ENCODE results near the gene LMAN2.
A peak's percentile ranks its signal among the peaks of the same experiment; 100 is the strongest.
"Not testable (repeated sequence)": the region's sequence is repeated elsewhere in the genome, so short reads cannot be mapped to it uniquely, and the experiment has no call there.

LMAN2 gene

DNA sequence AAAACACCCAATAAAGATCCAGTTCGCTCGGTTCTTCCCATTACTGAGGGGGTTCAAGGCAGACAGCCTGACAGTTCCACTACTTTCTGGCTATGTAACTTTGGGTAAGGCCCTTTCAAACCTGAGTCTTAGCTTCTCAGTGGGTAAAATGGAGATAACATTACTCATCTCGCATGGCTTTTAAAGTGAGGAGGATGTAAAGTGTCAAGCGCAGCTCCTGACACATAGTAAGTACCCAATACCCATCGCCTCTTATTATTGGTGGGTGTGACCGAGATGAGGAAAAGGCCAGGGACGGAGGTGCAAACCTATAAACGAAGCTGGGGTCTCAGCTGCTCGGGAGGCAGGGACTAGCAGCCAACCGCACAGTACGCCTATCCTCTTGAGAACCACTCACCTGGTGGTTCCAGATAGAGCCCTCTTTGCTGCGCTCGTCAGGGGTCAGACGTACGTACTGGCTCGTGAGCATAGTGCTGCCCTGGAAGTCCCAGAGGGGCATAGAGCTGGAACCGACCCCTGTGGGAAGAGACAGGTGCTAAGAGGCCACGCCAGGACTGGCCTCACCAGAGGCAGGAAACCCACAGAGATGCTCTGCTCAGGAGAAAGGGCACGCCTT is 584 bp downstream of the LMAN2 start:
- peaks cover 4 to 20% (median 10%) of the 10 kb centered on the region in 5 donors for H3K36me3 ChIP-seq (ENCODE audit: control insufficient read depth in 5 of 5, insufficient read depth in 5 of 5, low read length in 5 of 5)
- no peaks in the 10 kb centered on the region for H3K27me3 ChIP-seq (ENCODE audit: control insufficient read depth in 5 of 5, insufficient read depth in 4 of 5, low read length in 5 of 5)
- H3K9ac ChIP-seq (ENCODE audit: low read length in 5 of 5): peak overlapping the region; percentile 95 to 100 (median 99)
- peaks cover 12 to 34% (median 30%) of the 10 kb centered on the region in 5 donors for H3K4me1 ChIP-seq (ENCODE audit: control insufficient read depth in 5 of 5, insufficient read depth in 5 of 5, low read length in 5 of 5)
- peak overlapping the region; percentile 88 to 100 (median 100) for H3K4me3 ChIP-seq (ENCODE audit: low read depth in 1 of 5, low read length in 5 of 5)
- peaks cover 0 to 3% (median 0%) of the 10 kb centered on the region in 5 donors for H3K9me3 ChIP-seq (ENCODE audit: control insufficient read depth in 5 of 5, low read length in 5 of 5)
- peak overlapping the region; percentile 92 for H3K27ac ChIP-seq (ENCODE audit: low read depth, low read length)

DNA sequence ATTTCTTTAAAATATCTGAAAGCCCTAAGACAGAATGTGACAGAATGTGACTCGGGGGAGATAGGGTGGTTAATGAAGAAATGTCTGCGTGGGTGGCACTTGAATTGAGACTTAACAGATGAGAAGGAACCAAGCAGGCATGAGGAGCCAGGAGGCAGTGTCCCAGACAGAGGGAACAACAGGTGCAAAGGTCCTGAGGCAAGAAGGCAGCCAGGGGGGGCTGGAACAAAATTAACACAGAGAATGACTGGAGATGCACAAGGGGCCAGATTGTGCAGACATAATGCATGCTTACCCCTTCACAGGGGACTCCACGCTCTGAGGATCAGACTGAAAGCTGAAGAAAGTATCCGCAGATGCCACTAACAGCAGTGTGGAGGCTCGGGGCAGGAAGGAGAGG is 1.7 kb downstream of the LMAN2 start:
- H3K9me3 ChIP-seq (ENCODE audit: control insufficient read depth in 5 of 5, low read length in 5 of 5): no peaks in the 10 kb centered on the region
- no peak overlapping the region for H3K27ac ChIP-seq (ENCODE audit: low read depth, low read length)
- H3K4me1 ChIP-seq (ENCODE audit: control insufficient read depth in 5 of 5, insufficient read depth in 5 of 5, low read length in 5 of 5): peaks cover 12 to 31% (median 30%) of the 10 kb centered on the region in 5 donors
- peaks cover 4 to 25% (median 10%) of the 10 kb centered on the region in 5 donors for H3K36me3 ChIP-seq (ENCODE audit: control insufficient read depth in 5 of 5, insufficient read depth in 5 of 5, low read length in 5 of 5)
- H3K4me3 ChIP-seq (ENCODE audit: low read depth in 1 of 5, low read length in 5 of 5): peak overlapping the region in 4 of 5 donors; percentile 51 to 100 (median 94)
- no peaks in the 10 kb centered on the region for H3K27me3 ChIP-seq (ENCODE audit: control insufficient read depth in 5 of 5, insufficient read depth in 4 of 5, low read length in 5 of 5)
- peak overlapping the region in 2 of 5 donors; percentile 99 to 100 for H3K9ac ChIP-seq (ENCODE audit: low read length in 5 of 5)

DNA sequence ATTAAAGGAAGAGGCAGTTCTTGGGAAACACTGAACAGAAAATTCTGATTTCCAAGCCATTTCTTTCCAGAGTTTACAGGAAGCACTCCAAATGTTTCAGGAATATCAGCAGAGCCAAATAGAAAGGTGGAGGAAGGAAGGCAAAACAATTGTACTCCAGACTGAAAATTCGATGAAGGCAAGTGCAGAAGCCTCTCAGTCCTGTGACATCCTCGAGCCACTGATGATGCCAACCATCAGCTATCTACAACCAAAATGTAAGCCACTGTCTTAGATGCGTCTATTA is 2.2 kb downstream of the LMAN2 start:
- Histone ChIP-seq H3K4me3 (ENCODE audit: low read depth in 1 of 5, low read length in 5 of 5) (no peak overlapping the region), H3K9ac (ENCODE audit: low read length in 5 of 5) (no peak overlapping the region), H3K27ac (ENCODE audit: low read depth, low read length) (no peak overlapping the region), H3K4me1 (ENCODE audit: control insufficient read depth in 5 of 5, insufficient read depth in 5 of 5, low read length in 5 of 5) (peaks cover 12 to 31% (median 30%) of the 10 kb centered on the region in 5 donors), H3K36me3 (ENCODE audit: control insufficient read depth in 5 of 5, insufficient read depth in 5 of 5, low read length in 5 of 5) (peaks cover 4 to 25% (median 10%) of the 10 kb centered on the region in 5 donors), H3K9me3 (ENCODE audit: control insufficient read depth in 5 of 5, low read length in 5 of 5) (no peaks in the 10 kb centered on the region), H3K27me3 (ENCODE audit: control insufficient read depth in 5 of 5, insufficient read depth in 4 of 5, low read length in 5 of 5) (no peaks in the 10 kb centered on the region)

DNA sequence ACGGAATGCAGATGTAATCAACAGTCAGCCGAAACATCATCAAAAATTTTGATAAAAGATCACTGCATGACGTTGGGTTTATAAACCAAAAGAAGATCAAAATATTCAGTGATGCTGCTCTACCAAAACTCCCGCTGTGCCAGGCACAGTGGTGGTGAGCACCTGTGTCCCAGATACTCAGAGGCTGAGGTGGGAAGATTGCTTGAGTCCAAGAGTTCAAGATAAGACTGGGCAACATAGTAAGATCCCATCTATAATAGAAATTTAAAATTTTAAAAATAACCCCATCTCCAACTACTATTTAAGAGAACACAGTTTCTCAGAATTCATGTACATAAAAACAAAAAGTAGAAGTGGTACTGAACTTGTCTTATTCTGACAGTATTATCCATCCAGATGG is 3.8 kb downstream of the LMAN2 start:
- Histone ChIP-seq H3K4me3 (ENCODE audit: low read depth in 1 of 5, low read length in 5 of 5) (no peak overlapping the region), H3K9ac (ENCODE audit: low read length in 5 of 5) (no peak overlapping the region), H3K27ac (ENCODE audit: low read depth, low read length) (no peak overlapping the region), H3K27me3 (ENCODE audit: control insufficient read depth in 5 of 5, insufficient read depth in 4 of 5, low read length in 5 of 5) (no peaks in the 10 kb centered on the region), H3K9me3 (ENCODE audit: control insufficient read depth in 5 of 5, low read length in 5 of 5) (no peaks in the 10 kb centered on the region), H3K36me3 (ENCODE audit: control insufficient read depth in 5 of 5, insufficient read depth in 5 of 5, low read length in 5 of 5) (peaks cover 4 to 31% (median 13%) of the 10 kb centered on the region in 5 donors), H3K4me1 (ENCODE audit: control insufficient read depth in 5 of 5, insufficient read depth in 5 of 5, low read length in 5 of 5) (peaks cover 12 to 31% (median 30%) of the 10 kb centered on the region in 5 donors)

DNA sequence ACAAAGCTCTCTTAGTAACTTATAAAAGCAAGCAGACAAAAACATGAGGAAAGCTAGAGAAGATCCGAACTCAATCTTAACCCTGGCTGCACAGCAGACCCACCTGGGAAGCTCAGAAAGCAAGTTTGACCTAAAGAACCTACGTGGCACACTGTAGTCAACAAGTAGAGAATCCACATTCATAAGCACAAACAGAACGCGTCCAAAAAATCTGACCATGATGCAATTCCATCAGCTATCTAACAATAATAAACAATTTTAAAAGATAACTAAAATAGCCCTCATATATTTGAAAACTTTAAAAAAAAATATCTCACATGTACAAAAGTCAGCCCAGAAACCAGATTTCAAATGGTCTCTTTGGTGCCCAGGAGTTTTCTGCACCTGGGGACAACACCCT is 4.6 kb downstream of the LMAN2 start:
- peaks cover 6 to 32% (median 13%) of the 10 kb centered on the region in 5 donors for H3K36me3 ChIP-seq (ENCODE audit: control insufficient read depth in 5 of 5, insufficient read depth in 5 of 5, low read length in 5 of 5)
- peaks cover 12 to 25% (median 24%) of the 10 kb centered on the region in 5 donors for H3K4me1 ChIP-seq (ENCODE audit: control insufficient read depth in 5 of 5, insufficient read depth in 5 of 5, low read length in 5 of 5)
- no peak overlapping the region for H3K9ac ChIP-seq (ENCODE audit: low read length in 5 of 5)
- H3K27me3 ChIP-seq (ENCODE audit: control insufficient read depth in 5 of 5, insufficient read depth in 4 of 5, low read length in 5 of 5): no peaks in the 10 kb centered on the region
- no peaks in the 10 kb centered on the region for H3K9me3 ChIP-seq (ENCODE audit: control insufficient read depth in 5 of 5, low read length in 5 of 5)
- no peak overlapping the region for H3K27ac ChIP-seq (ENCODE audit: low read depth, low read length)
- no peak overlapping the region for H3K4me3 ChIP-seq (ENCODE audit: low read depth in 1 of 5, low read length in 5 of 5)

DNA sequence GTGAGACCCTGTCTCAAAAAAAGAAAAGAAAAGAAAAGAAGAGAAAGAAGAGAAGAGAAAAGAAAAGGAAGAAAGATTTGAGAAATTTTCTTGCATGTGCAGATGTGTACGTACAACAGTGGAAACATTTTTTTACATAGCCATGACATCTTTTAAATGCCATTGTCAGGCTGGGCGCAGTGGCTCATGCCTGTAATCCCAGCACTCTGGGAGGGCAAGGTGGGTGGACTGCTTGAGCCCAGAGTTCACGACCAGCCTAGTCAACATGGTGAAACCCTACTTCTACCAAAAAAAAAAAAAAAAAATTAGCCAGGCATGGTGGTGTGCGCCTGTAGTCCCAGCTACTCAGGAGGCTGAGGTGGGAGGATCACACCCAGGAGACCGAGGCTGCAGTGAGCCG is 6.6 kb downstream of the LMAN2 start:
- no peak overlapping the region for H3K27ac ChIP-seq (ENCODE audit: low read depth, low read length)
- H3K4me1 ChIP-seq (ENCODE audit: control insufficient read depth in 5 of 5, insufficient read depth in 5 of 5, low read length in 5 of 5): peaks cover 7 to 11% (median 10%) of the 10 kb centered on the region in 5 donors
- no peaks in the 10 kb centered on the region for H3K27me3 ChIP-seq (ENCODE audit: control insufficient read depth in 5 of 5, insufficient read depth in 4 of 5, low read length in 5 of 5)
- no peak overlapping the region for H3K9ac ChIP-seq (ENCODE audit: low read length in 5 of 5)
- no peak overlapping the region for H3K4me3 ChIP-seq (ENCODE audit: low read depth in 1 of 5, low read length in 5 of 5)
- no peaks in the 10 kb centered on the region for H3K9me3 ChIP-seq (ENCODE audit: control insufficient read depth in 5 of 5, low read length in 5 of 5)
- peaks cover 10 to 37% (median 16%) of the 10 kb centered on the region in 5 donors for H3K36me3 ChIP-seq (ENCODE audit: control insufficient read depth in 5 of 5, insufficient read depth in 5 of 5, low read length in 5 of 5)

DNA sequence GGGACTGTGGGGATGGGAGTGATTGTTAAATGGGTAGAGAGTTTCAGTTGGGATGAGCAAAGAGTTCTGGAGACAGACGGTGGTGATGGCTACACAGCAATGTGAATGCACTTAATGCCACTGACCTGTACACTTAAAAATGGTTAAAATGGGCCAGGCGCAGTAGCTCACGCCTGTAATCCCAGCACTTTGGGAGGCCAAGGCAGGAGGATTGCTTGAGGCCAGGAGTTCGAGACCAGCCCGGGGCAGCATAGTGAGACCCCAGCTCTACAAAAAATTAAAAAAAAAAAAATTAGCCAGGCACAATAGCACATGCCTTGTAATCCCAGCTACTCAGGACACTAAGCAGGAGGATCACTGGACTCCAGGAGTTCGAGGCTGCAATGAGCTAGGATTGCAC is 7.7 kb downstream of the LMAN2 start:
- H3K27me3 ChIP-seq (ENCODE audit: control insufficient read depth in 5 of 5, insufficient read depth in 4 of 5, low read length in 5 of 5): no peaks in the 10 kb centered on the region
- peaks cover 0 to 3% (median under 1%) of the 10 kb centered on the region in 5 donors for H3K4me1 ChIP-seq (ENCODE audit: control insufficient read depth in 5 of 5, insufficient read depth in 5 of 5, low read length in 5 of 5)
- H3K4me3 ChIP-seq (ENCODE audit: low read depth in 1 of 5, low read length in 5 of 5): no peak overlapping the region
- no peak overlapping the region for H3K9ac ChIP-seq (ENCODE audit: low read length in 5 of 5)
- no peaks in the 10 kb centered on the region for H3K9me3 ChIP-seq (ENCODE audit: control insufficient read depth in 5 of 5, low read length in 5 of 5)
- peaks cover 10 to 39% (median 20%) of the 10 kb centered on the region in 5 donors for H3K36me3 ChIP-seq (ENCODE audit: control insufficient read depth in 5 of 5, insufficient read depth in 5 of 5, low read length in 5 of 5)
- H3K27ac ChIP-seq (ENCODE audit: low read depth, low read length): no peak overlapping the region

DNA sequence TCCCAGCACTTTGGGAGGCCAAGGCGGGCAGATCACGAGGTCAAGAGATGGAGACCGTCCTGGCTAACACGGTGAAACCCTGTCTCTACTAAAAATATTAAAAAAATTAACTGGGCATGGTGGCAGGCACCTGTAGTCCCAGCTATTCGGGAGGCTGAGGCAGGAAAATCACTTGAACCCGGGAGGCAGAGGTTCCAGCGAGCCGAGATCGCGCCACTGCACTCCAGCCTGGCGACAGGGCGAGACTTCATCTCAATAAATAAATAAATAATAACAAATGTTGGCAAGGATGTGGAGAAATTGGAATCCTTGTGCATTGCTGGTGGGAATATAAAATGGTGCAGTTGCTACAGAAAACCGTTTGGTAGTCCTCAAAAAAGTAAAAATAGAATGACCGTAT is 8.5 kb downstream of the LMAN2 start:
- peaks cover 10 to 47% (median 26%) of the 10 kb centered on the region in 5 donors for H3K36me3 ChIP-seq (ENCODE audit: control insufficient read depth in 5 of 5, insufficient read depth in 5 of 5, low read length in 5 of 5)
- H3K27me3 ChIP-seq (ENCODE audit: control insufficient read depth in 5 of 5, insufficient read depth in 4 of 5, low read length in 5 of 5); H3K9ac ChIP-seq (ENCODE audit: low read length in 5 of 5); H3K4me3 ChIP-seq (ENCODE audit: low read depth in 1 of 5, low read length in 5 of 5); H3K9me3 ChIP-seq (ENCODE audit: control insufficient read depth in 5 of 5, low read length in 5 of 5); H3K4me1 ChIP-seq (ENCODE audit: control insufficient read depth in 5 of 5, insufficient read depth in 5 of 5, low read length in 5 of 5); H3K27ac ChIP-seq (ENCODE audit: low read depth, low read length): not testable (repeated sequence)

DNA sequence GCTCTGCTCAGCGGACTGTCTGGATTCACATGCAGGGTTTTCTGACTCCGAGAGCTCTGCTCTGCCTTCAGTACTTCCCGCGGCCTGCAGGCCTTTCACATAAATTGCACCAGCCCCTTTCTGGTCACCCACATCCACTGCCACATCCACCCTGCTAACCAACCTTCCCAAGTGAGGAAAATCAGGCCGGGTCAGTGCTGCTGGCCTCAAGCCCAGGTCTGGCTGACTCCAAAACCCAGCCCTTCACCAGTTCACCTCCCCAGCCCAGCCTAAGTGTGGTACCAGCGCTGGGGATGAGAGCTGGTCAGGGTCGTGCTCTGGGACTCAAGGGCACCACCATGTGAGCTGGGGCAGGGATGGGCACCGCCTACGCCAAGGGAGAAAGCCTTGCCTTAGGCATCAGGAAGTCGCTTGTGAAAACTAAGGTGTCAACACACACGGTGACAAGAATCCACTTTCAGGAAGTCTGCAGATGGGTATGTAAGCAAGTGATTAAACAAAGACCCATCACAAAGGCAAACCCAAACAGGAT is 12.3 kb downstream of the LMAN2 start:
- Histone ChIP-seq H3K27ac (ENCODE audit: low read depth, low read length) (no peak overlapping the region), H3K27me3 (ENCODE audit: control insufficient read depth in 5 of 5, insufficient read depth in 4 of 5, low read length in 5 of 5) (no peaks in the 10 kb centered on the region), H3K9ac (ENCODE audit: low read length in 5 of 5) (no peak overlapping the region), H3K9me3 (ENCODE audit: control insufficient read depth in 5 of 5, low read length in 5 of 5) (no peaks in the 10 kb centered on the region), H3K4me1 (ENCODE audit: control insufficient read depth in 5 of 5, insufficient read depth in 5 of 5, low read length in 5 of 5) (no peaks in the 10 kb centered on the region), H3K4me3 (ENCODE audit: low read depth in 1 of 5, low read length in 5 of 5) (no peak overlapping the region), H3K36me3 (ENCODE audit: control insufficient read depth in 5 of 5, insufficient read depth in 5 of 5, low read length in 5 of 5) (peaks cover 6 to 70% (median 60%) of the 10 kb centered on the region in 5 donors)

DNA sequence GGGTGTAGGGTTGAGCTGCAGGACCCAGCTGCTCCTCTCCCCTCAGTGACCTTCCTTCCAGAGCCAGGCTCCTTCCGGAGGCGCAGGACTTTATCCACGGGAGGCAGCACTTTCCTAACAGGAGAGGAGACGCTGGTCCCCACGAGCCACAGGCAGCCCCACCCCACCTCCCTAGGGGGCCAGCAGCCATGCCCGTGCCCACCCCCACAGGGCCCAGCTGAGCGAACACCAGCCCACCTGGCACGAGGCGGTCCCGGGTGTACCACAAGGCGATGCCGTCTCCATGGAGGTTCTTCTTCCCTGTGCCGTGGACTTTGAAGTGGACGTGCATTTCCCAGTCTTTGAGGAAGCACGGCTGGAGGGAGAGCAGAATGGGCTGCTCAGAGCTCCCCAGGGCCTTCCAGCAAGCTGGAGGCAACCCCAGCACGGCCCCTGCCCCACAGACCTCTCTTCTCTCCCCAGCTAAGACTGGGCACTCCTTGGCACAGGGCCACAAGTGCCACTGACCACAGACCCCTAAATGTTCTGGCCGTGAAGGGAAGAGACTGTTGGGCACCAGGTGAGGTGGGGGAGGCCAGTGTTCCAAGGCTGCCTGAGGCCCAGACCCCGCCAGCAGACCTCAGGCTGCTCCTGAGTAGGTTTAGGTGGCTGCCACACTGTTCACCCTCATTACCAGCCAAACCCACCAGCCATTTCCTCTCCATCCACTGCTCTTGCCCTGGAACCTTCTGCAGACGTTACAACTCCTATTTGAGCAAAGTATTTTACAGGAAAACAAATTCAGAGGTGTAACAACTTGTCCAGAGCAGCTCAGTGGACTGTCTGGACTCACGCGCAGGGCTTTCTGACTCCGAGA is 13.0 kb downstream of the LMAN2 start:
- H3K9ac ChIP-seq (ENCODE audit: low read length in 5 of 5): no peak overlapping the region
- H3K27ac ChIP-seq (ENCODE audit: low read depth, low read length): no peak overlapping the region
- H3K36me3 ChIP-seq (ENCODE audit: control insufficient read depth in 5 of 5, insufficient read depth in 5 of 5, low read length in 5 of 5): peaks cover 6 to 75% (median 66%) of the 10 kb centered on the region in 5 donors
- no peaks in the 10 kb centered on the region for H3K27me3 ChIP-seq (ENCODE audit: control insufficient read depth in 5 of 5, insufficient read depth in 4 of 5, low read length in 5 of 5)
- no peak overlapping the region for H3K4me3 ChIP-seq (ENCODE audit: low read depth in 1 of 5, low read length in 5 of 5)
- no peaks in the 10 kb centered on the region for H3K9me3 ChIP-seq (ENCODE audit: control insufficient read depth in 5 of 5, low read length in 5 of 5)
- no peaks in the 10 kb centered on the region for H3K4me1 ChIP-seq (ENCODE audit: control insufficient read depth in 5 of 5, insufficient read depth in 5 of 5, low read length in 5 of 5)

Measured in subcutaneous abdominal adipose tissue (tissue), 5 donors.